IMR-90 (cell line): ENCODE measurements around the gene PHF3. TPM values are rescaled to one million over a fixed set of nuclear protein-coding genes. Genes with fewer than 3 reads are reported as not detected.

Experiments used
- ATAC-seq: fragments of 200-7000 bp; cut with Tn5 transposase; 2 replicates; pipeline ENCODE4 v1.9.1; 2020; ENCODE audit warnings: low read depth, mild to moderate bottlenecking, moderate library complexity
- BruUV-seq: library from RNA; stranded (reverse); fragments of 400-500 nt; replicated peaks from 2 replicates; lab custom pipeline; 2021; lab: Mats Ljungman, UMichigan
- CTCF ChIA-PET: fragments of 300-600 bp; formaldehyde crosslinking; extraction: SDS; loops from one replicate; lab custom pipeline; 2021; ENCODE audit warnings: antibody characterized with exemption; lab: Yijun Ruan, JAX
- POLR2A ChIA-PET: fragments of 300-600 bp; sonication (Branson Sonifier 250); formaldehyde crosslinking; loops from one replicate; lab custom pipeline; 2022; ENCODE audit warnings: antibody characterized with exemption; ENCODE audit not compliant: unreplicated experiment; lab: Charles Lee
- DNase-seq: peaks from one replicate; pipeline ENCODE4 v3.0.0; 2013
- H2AFZ ChIP-seq: replicated peaks from 2 replicates; pipeline ENCODE3; 2013; ENCODE audit warnings: low read length, mild to moderate bottlenecking; ENCODE audit not compliant: poor library complexity
- H2AK5ac ChIP-seq: 2 replicates; pipeline ENCODE4 v1.6.1; 2013; ENCODE audit warnings: low read depth, low read length, inconsistent platforms
- H2AK9ac ChIP-seq: replicated peaks from 2 replicates; pipeline ENCODE3; 2013; ENCODE audit warnings: mild to moderate bottlenecking, low read depth, low read length, moderate library complexity; ENCODE audit not compliant: poor library complexity
- H2BK120ac ChIP-seq: 2 replicates; pipeline ENCODE4 v1.6.1; 2013; ENCODE audit warnings: low read depth, low read length, inconsistent platforms
- H2BK15ac ChIP-seq: 3 replicates; pipeline ENCODE4 v1.6.1; 2013; ENCODE audit warnings: low read depth, low read length, inconsistent platforms
- H2BK20ac ChIP-seq: 2 replicates; pipeline ENCODE4 v1.6.1; 2013; ENCODE audit warnings: low read depth, mild to moderate bottlenecking, inconsistent platforms, low read length, moderate library complexity
- H2BK5ac ChIP-seq: 2 replicates; pipeline ENCODE4 v1.6.1; 2013; ENCODE audit warnings: mild to moderate bottlenecking, low read depth, low read length, inconsistent platforms; ENCODE audit not compliant: poor library complexity, severe bottlenecking
- H3K14ac ChIP-seq: replicated peaks from 2 replicates; pipeline ENCODE4 v1.6.1; 2013; ENCODE audit warnings: low read depth, low read length, inconsistent platforms
- H3K18ac ChIP-seq: 2 replicates; pipeline ENCODE4 v1.6.1; 2013; ENCODE audit warnings: low read depth, low read length, control low read depth
- H3K23ac ChIP-seq: 2 replicates; pipeline ENCODE4 v1.6.1; 2013; ENCODE audit warnings: low read depth, low read length, inconsistent platforms
- H3K27ac ChIP-seq: 2 replicates; pipeline ENCODE4 v1.5.1; 2013; ENCODE audit warnings: mild to moderate bottlenecking, control low read depth, low read length; ENCODE audit not compliant: insufficient read depth
- H3K27me3 ChIP-seq: 2 replicates; pipeline ENCODE4 v1.6.1; 2013; ENCODE audit warnings: low read length; ENCODE audit not compliant: control insufficient read depth, insufficient read depth
- H3K36me3 ChIP-seq: 2 replicates; pipeline ENCODE4 v1.6.1; 2013; ENCODE audit warnings: low read length, mixed read lengths; ENCODE audit not compliant: control insufficient read depth, insufficient read depth
- H3K4ac ChIP-seq: 2 replicates; pipeline ENCODE4 v1.6.1; 2013; ENCODE audit warnings: low read depth, low read length, inconsistent platforms
- H3K4me1 ChIP-seq: 2 replicates; pipeline ENCODE4 v1.6.1; 2013; ENCODE audit warnings: low read length, mixed read lengths; ENCODE audit not compliant: control insufficient read depth, insufficient read depth
- H3K4me2 ChIP-seq: 2 replicates; pipeline ENCODE4 v1.6.1; 2013; ENCODE audit warnings: low read depth, mild to moderate bottlenecking, control low read depth, low read length, moderate library complexity
- H3K4me3 ChIP-seq: 2 replicates; pipeline ENCODE4 v1.5.1; 2013; ENCODE audit warnings: low read depth, mild to moderate bottlenecking, control low read depth, low read length, moderate library complexity; ENCODE audit not compliant: insufficient read depth
- H3K56ac ChIP-seq: 2 replicates; pipeline ENCODE4 v1.6.1; 2013; ENCODE audit warnings: low read length, inconsistent platforms; ENCODE audit not compliant: insufficient read depth; ENCODE audit errors: extremely low read depth
- H3K79me1 ChIP-seq, 2 experiments: 2 replicates each; pipeline ENCODE4 v1.6.1; 2013; ENCODE audit warnings: low read length in 2 of 2, inconsistent platforms in 1 of 2, low read depth in 1 of 2
- H3K9ac ChIP-seq: 2 replicates; pipeline ENCODE4 v1.6.1; 2013; ENCODE audit warnings: low read depth, low read length, control low read depth
- H3K9me1 ChIP-seq: 2 replicates; pipeline ENCODE4 v1.6.1; 2013; ENCODE audit warnings: low read length, inconsistent platforms; ENCODE audit not compliant: insufficient read depth
- H3K9me3 ChIP-seq: 2 replicates; pipeline ENCODE4 v1.6.1; 2013; ENCODE audit warnings: low read length; ENCODE audit not compliant: control insufficient read depth, insufficient read depth
- H4K20me1 ChIP-seq: 2 replicates; pipeline ENCODE4 v1.6.1; 2013; ENCODE audit warnings: low read length, inconsistent platforms; ENCODE audit not compliant: insufficient read depth
- H4K5ac ChIP-seq: 2 replicates; pipeline ENCODE4 v1.6.1; 2013; ENCODE audit warnings: mild to moderate bottlenecking, low read depth, low read length, control low read depth
- H4K8ac ChIP-seq, 2 experiments: 2 replicates each; pipeline ENCODE4 v1.6.1; 2013; ENCODE audit warnings: low read depth in 2 of 2, low read length in 2 of 2, control low read depth in 1 of 2, inconsistent platforms in 1 of 2
- H4K91ac ChIP-seq: 2 replicates; pipeline ENCODE4 v1.6.1; 2013; ENCODE audit warnings: low read depth, low read length, inconsistent platforms; ENCODE audit not compliant: insufficient read depth
- BHLHE40 ChIP-seq: fragments of 150-350 bp; IDR thresholded peaks from 2 replicates; pipeline ENCODE4 v1.6.1; 2016; ENCODE audit warnings: mild to moderate bottlenecking, low read depth, low read length
- CEBPB ChIP-seq: IDR thresholded peaks from 2 replicates; pipeline ENCODE4 v1.6.1; 2012; ENCODE audit warnings: low read depth, low read length, improper control_type of control experiment
- CHD1 ChIP-seq: IDR thresholded peaks from 2 replicates; pipeline ENCODE4 v1.6.1; 2012; ENCODE audit warnings: low read depth, low read length, improper control_type of control experiment
- FOS ChIP-seq: fragments of 150-350 bp; IDR thresholded peaks from 2 replicates; pipeline ENCODE4 v1.6.1; 2016; ENCODE audit warnings: low read depth, low read length
- MAFK ChIP-seq: IDR thresholded peaks from 2 replicates; pipeline ENCODE4 v1.6.1; 2012; ENCODE audit warnings: low read depth, low read length, improper control_type of control experiment
- MAZ ChIP-seq: IDR thresholded peaks from 2 replicates; pipeline ENCODE4 v1.6.1; 2012; ENCODE audit warnings: low read depth, mild to moderate bottlenecking, low read length, improper control_type of control experiment, moderate library complexity, borderline replicate concordance
- MXI1 ChIP-seq: IDR thresholded peaks from 2 replicates; pipeline ENCODE4 v1.6.1; 2012; ENCODE audit warnings: low read depth, mild to moderate bottlenecking, low read length, moderate library complexity, borderline replicate concordance
- NFE2L2 ChIP-seq: fragments of 150-350 bp; IDR thresholded peaks from 2 replicates; pipeline ENCODE4 v1.6.1; 2016; ENCODE audit warnings: low read depth, mild to moderate bottlenecking, low read length
- POLR2A ChIP-seq: IDR thresholded peaks from 2 replicates; pipeline ENCODE4 v1.6.1; 2012; ENCODE audit warnings: mild to moderate bottlenecking, low read depth, low read length
- RAD21 ChIP-seq: IDR thresholded peaks from 2 replicates; pipeline ENCODE4 v1.6.1; 2012; ENCODE audit warnings: low read length, improper control_type of control experiment
- RCOR1 ChIP-seq: IDR thresholded peaks from 2 replicates; pipeline ENCODE4 v1.6.1; 2012; ENCODE audit warnings: mild to moderate bottlenecking, low read length, improper control_type of control experiment; ENCODE audit not compliant: insufficient replicate concordance
- RFX5 ChIP-seq: IDR thresholded peaks from 2 replicates; pipeline ENCODE4 v1.8.0; 2012; ENCODE audit warnings: low read depth, mild to moderate bottlenecking, low read length, moderate library complexity
- SMC3 ChIP-seq: fragments of 150-350 bp; IDR thresholded peaks from 2 replicates; pipeline ENCODE4 v1.6.1; 2016; ENCODE audit warnings: low read depth, mild to moderate bottlenecking, antibody characterized with exemption, low read length, moderate library complexity
- dilution Hi-C: fragments of 300-500 bp; cut with HindIII; formaldehyde crosslinking; loops from one replicate; pipeline ENCODE4 v1.14.3; 2018; ENCODE audit warnings: low sequenced_read_pairs; ENCODE audit not compliant: unreplicated experiment
- in situ Hi-C: fragments of 300-500 bp; cut with MboI; formaldehyde crosslinking; loops from 3 replicates; pipeline ENCODE4 v1.14.3; 2019; ENCODE audit warnings: low sequenced_read_pairs, inconsistent platforms, mixed read lengths
- intact Hi-C: fragments of 100-400 bp; cut with micrococcal nuclease; formaldehyde crosslinking; loops from 2 replicates; pipeline ENCODE4 v1.10.0; 2022
- polyA plus RNA-seq, 3 experiments: library from polyadenylated mRNA; depleted of rRNA; stranded (reverse); fragments of >200 nt; gene quantifications; 2 replicates each; pipeline ENCODE4 v1.2.3, GENCODE V29; 2012; ENCODE audit warnings: low replicate concordance in 1 of 3
- total RNA-seq: library from RNA; depleted of rRNA; stranded (reverse); fragments of >200 nt; gene quantifications from 2 replicates; pipeline ENCODE4 v1.2.3, GENCODE V29; 2012
- TF ChIP-seq, protein P1 (sequence below): fragments of 150-350 bp; IDR thresholded peaks from 2 replicates; pipeline ENCODE4 v1.6.1; 2016; ENCODE audit warnings: low read depth, mild to moderate bottlenecking, low read length, moderate library complexity, borderline replicate concordance
- TF ChIP-seq, protein P2 (sequence below): fragments of 150-350 bp; IDR thresholded peaks from 2 replicates; pipeline ENCODE4 v1.6.1; 2017; ENCODE audit warnings: mild to moderate bottlenecking, antibody characterized with exemption, low read length, low read depth
- TF ChIP-seq, protein P3 (sequence below): conservative IDR thresholded peaks from 2 replicates; pipeline ENCODE4 v1.5.1; 2012; ENCODE audit warnings: mild to moderate bottlenecking, low read depth, low read length, improper control_type of control experiment

The PHF3 gene
- total and polyA plus RNA-seq, 2 of the 4 experiments (the other 2 are of a cell fraction): 5.6 to 27.8 TPM

DNA sequence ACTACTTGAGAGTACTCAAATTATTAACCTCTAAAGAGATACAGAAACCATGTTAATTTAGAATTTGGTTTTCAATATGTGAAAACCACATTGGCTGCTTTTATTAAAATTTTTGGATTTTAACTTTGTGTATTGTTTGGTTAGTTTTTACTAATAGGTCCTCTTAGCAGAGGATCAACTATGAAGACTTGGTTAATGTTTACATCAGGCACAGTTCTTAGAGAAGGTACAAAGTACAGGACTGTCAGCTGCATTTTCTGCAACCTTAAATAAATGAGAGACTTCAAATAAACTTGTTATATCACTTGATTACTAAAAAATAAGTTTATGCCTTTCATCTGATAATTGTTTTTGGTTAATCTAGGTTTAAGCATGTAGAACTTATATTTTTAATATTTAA is 89.1 kb downstream of the PHF3 start:
- Histone ChIP-seq H4K5ac (no peak overlapping the region), H3K18ac (no peak overlapping the region), H3K9ac (no peak overlapping the region), H2AK5ac (no peak overlapping the region), H3K4me2 (no peak overlapping the region), H3K4me3 (no peak overlapping the region), H3K36me3 (no peaks in the 10 kb centered on the region), H4K91ac (no peak overlapping the region), H2BK5ac (no peak overlapping the region), H3K23ac (no peak overlapping the region), H3K9me3 (no peaks in the 10 kb centered on the region), H2BK20ac (no peak overlapping the region), H2BK15ac (no peak overlapping the region), H3K56ac (no peak overlapping the region), H4K20me1 (no peaks in the 10 kb centered on the region), H3K4ac (no peak overlapping the region), H3K27me3 (no peaks in the 10 kb centered on the region), H4K8ac (no peak overlapping the region), H3K14ac (no peak overlapping the region), H3K9me1 (no peaks in the 10 kb centered on the region), H3K4me1 (no peaks in the 10 kb centered on the region), H2AFZ (no peak overlapping the region), H2AK9ac (no peak overlapping the region), H2BK120ac (no peak overlapping the region), H3K79me1 (no peaks in the 10 kb centered on the region), H3K27ac (no peak overlapping the region)
- no TSS peak for BruUV-seq
- POLR2A ChIA-PET: no interaction called here
- DNase-seq (no peak), ATAC-seq (no peak)
- in situ Hi-C loops (no loop called here), dilution Hi-C loops (no loop called here), intact Hi-C loops (no loop called here)
- CTCF ChIA-PET: no interaction called here
- TF ChIP-seq RAD21: no peak
- TF ChIP-seq, protein P1, sequence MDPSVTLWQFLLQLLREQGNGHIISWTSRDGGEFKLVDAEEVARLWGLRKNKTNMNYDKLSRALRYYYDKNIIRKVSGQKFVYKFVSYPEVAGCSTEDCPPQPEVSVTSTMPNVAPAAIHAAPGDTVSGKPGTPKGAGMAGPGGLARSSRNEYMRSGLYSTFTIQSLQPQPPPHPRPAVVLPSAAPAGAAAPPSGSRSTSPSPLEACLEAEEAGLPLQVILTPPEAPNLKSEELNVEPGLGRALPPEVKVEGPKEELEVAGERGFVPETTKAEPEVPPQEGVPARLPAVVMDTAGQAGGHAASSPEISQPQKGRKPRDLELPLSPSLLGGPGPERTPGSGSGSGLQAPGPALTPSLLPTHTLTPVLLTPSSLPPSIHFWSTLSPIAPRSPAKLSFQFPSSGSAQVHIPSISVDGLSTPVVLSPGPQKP: no peak
- TF ChIP-seq RFX5: no peak
- TF ChIP-seq, protein P2, sequence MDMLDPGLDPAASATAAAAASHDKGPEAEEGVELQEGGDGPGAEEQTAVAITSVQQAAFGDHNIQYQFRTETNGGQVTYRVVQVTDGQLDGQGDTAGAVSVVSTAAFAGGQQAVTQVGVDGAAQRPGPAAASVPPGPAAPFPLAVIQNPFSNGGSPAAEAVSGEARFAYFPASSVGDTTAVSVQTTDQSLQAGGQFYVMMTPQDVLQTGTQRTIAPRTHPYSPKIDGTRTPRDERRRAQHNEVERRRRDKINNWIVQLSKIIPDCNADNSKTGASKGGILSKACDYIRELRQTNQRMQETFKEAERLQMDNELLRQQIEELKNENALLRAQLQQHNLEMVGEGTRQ: no peak
- no peak for TF ChIP-seq MAZ
- no peak for TF ChIP-seq MXI1
- TF ChIP-seq, protein P3, sequence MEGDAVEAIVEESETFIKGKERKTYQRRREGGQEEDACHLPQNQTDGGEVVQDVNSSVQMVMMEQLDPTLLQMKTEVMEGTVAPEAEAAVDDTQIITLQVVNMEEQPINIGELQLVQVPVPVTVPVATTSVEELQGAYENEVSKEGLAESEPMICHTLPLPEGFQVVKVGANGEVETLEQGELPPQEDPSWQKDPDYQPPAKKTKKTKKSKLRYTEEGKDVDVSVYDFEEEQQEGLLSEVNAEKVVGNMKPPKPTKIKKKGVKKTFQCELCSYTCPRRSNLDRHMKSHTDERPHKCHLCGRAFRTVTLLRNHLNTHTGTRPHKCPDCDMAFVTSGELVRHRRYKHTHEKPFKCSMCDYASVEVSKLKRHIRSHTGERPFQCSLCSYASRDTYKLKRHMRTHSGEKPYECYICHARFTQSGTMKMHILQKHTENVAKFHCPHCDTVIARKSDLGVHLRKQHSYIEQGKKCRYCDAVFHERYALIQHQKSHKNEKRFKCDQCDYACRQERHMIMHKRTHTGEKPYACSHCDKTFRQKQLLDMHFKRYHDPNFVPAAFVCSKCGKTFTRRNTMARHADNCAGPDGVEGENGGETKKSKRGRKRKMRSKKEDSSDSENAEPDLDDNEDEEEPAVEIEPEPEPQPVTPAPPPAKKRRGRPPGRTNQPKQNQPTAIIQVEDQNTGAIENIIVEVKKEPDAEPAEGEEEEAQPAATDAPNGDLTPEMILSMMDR: no peak
- no peak for TF ChIP-seq POLR2A
- TF ChIP-seq CEBPB: no peak
- TF ChIP-seq FOS: no peak
- no peak for TF ChIP-seq CHD1
- TF ChIP-seq RCOR1: no peak
- no peak for TF ChIP-seq NFE2L2
- TF ChIP-seq MAFK: no peak
- no peak for TF ChIP-seq SMC3
- no peak for TF ChIP-seq BHLHE40
